Natural killer cell treated with Interleukin-12 subunit alpha and Interleukin-12 subunit beta and Interleukin-15 and Interleukin-18, amount 100 ng/mL, for 72 hours (primary cell): ENCODE measurements around the gene TBX5. TPM values are rescaled to one million over a fixed set of nuclear protein-coding genes. Genes with fewer than 3 reads are reported as not detected.

Source experiments
- ATAC-seq, 2 donors: fragments of 150-1000 bp; cut with Tn5 transposase in 1 of 2; sonication (Bioruptor Pico), chemical (Tn5 transposase) in 1 of 2; 2 replicates each; pipeline ENCODE4 v1.10.0; 2021
- DNase-seq: peaks from one replicate; pipeline ENCODE4 v3.0.0; 2022; ENCODE audit warnings: low spot score
- H3K27ac Mint-ChIP-seq, 2 donors: 1 replicate in 1 of 2; 2 replicates in 1 of 2; pipeline ENCODE4 v1.8.0; 2022; ENCODE audit warnings: mixed read lengths in 2 of 2, mild to moderate bottlenecking in 1 of 2, moderate library complexity in 1 of 2
- H3K27me3 Mint-ChIP-seq, 2 donors: 1 replicate in 1 of 2; 2 replicates in 1 of 2; pipeline ENCODE4 v1.8.0; 2022; ENCODE audit warnings: mixed read lengths in 2 of 2
- H3K36me3 Mint-ChIP-seq: one replicate; pipeline ENCODE4 v1.8.0; 2022; ENCODE audit warnings: mixed read lengths
- H3K4me1 Mint-ChIP-seq, 2 donors: 1 replicate in 1 of 2; 2 replicates in 1 of 2; pipeline ENCODE4 v1.8.0; 2022; ENCODE audit warnings: low read depth in 2 of 2, mixed read lengths in 2 of 2, mild to moderate bottlenecking in 1 of 2
- H3K4me3 Mint-ChIP-seq: one replicate; pipeline ENCODE4 v1.8.0; 2022; ENCODE audit warnings: mixed read lengths
- H3K9me3 Mint-ChIP-seq: 2 replicates; pipeline ENCODE4 v1.8.0; 2022; ENCODE audit warnings: mixed read lengths
- total RNA-seq, 2 donors: library from RNA; stranded (reverse); gene quantifications; one replicate each; pipeline ENCODE4 v1.2.3, GENCODE V29; 2022

The TBX5 gene
- total RNA-seq: not detected

GRCh38 chr12:114405519-114406271 lies at the start of gene TBX5:
TSS of gene TBX5 (minus strand) at chr12:114406144. CDS start at chr12:114403898, 2,246 bp downstream.
- Mint-ChIP-seq H3K27me3 (peaks cover 65 to 84% of the 10 kb centered on the region in 2 donors), H3K4me1 (peaks cover 0 to 3% of the 10 kb centered on the region in 2 donors), H3K36me3 (no peaks in the 10 kb centered on the region), H3K27ac (no peak within 1 kb of the TSS), H3K4me3 (no peak within 1 kb of the TSS), H3K9me3 (no peaks in the 10 kb centered on the region)
- no peak for DNase-seq
- ATAC-seq: no peak

GRCh38 chr12:114451657-114452056 lies 45.7 kb upstream of the TBX5 start:
- no peak overlapping the region for H3K27ac Mint-ChIP-seq
- H3K36me3 Mint-ChIP-seq: no peaks in the 10 kb centered on the region
- no peaks in the 10 kb centered on the region for H3K4me1 Mint-ChIP-seq
- DNase-seq: no peak
- H3K27me3 Mint-ChIP-seq: peaks cover 37 to 48% of the 10 kb centered on the region in 2 donors
- H3K4me3 Mint-ChIP-seq: no peak overlapping the region
- ATAC-seq: no peak
- H3K9me3 Mint-ChIP-seq: no peaks in the 10 kb centered on the region

DNA sequence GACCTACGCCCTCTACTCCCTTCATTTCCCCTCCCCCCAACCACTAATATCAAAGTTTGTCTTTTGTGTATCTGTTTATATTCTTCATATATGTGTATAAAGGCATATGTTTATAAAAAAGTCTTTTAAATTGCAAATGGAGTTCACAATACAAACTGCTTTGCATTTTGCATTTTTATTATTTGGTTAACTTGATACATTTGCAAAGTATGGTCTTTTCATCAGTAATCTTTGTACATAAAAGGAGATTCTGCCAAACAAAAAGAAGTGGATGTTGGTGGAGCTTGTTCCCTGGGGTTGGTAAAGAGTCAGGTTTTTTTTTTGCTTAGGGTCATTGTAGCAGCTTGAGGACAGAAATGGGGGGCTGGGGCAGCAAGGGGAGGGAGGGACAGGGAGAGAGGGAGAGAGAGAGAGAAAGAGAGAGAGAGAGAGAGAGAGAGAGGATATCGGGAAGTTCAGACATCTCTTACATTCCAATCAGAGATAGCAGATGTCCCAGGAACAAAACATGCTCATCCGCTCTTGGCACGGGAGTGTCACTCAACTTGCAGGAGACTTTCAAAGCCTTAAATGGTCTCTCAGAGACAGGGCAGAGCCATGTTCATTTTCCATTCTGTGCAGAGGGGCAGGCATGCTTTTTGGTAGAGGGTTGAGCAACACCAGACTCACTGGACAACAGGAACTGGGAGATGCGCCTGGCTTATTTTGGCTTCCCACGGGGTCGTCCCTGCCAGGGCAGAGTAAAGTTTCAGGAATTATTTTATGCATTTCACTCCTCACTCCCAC lies 44.8 kb upstream of the TBX5 start:
- H3K27me3 Mint-ChIP-seq: peaks cover 37 to 55% of the 10 kb centered on the region in 2 donors

DNA sequence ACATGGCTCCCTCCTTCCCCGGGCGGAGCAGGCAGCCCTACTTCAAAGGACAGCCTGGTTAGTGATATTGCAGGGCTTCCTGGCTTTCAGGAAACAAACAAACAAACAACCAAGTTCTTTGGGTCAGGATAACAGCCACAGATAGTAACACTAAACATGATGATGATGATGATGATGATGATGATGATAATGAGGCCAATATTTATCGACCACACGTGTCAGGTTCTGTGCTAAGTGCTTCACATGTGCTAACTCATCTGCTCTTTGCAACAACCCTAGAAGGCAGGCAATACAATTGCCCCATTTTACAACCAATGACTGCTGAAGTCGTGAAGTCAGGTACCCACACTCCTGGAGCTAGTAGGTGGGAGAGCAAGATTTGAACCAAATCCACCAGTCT lies 44.1 kb upstream of the TBX5 start:
- Mint-ChIP-seq H3K9me3 (no peaks in the 10 kb centered on the region), H3K4me1 (no peaks in the 10 kb centered on the region), H3K36me3 (no peaks in the 10 kb centered on the region), H3K27ac (no peak overlapping the region), H3K4me3 (no peak overlapping the region), H3K27me3 (peaks cover 37 to 57% of the 10 kb centered on the region in 2 donors)
- no peak for DNase-seq
- no peak for ATAC-seq

More for the DNA sequence above, 44.8 kb upstream of the TBX5 start:
- H3K36me3 Mint-ChIP-seq: no peaks in the 10 kb centered on the region
- no peaks in the 10 kb centered on the region for H3K9me3 Mint-ChIP-seq
- H3K4me3 Mint-ChIP-seq: no peak overlapping the region
- DNase-seq (no peak), ATAC-seq (no peak)
- no peak overlapping the region for H3K27ac Mint-ChIP-seq
- no peaks in the 10 kb centered on the region for H3K4me1 Mint-ChIP-seq

DNA sequence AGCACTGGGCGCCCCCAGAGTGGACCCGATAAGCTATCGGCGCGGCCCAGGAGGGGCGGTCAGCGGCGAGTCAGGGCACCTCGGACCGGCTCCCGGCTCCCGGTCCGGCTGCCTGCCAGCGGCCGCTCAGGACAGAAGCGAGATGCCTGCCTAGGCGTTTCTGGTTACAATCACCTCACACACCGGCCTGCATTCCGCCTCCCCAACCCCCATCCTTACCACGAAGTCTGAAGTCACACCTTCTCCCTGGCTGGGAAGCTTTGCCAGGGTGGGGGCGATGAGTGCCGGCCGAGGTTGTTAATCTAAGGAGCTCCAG lies 42.6 kb upstream of the TBX5 start:
- Mint-ChIP-seq H3K4me1 (no peaks in the 10 kb centered on the region), H3K27me3 (peaks cover 45 to 67% of the 10 kb centered on the region in 2 donors), H3K27ac (no peak overlapping the region), H3K9me3 (no peaks in the 10 kb centered on the region), H3K36me3 (no peaks in the 10 kb centered on the region), H3K4me3 (no peak overlapping the region)
- DNase-seq (no peak), ATAC-seq (no peak)

DNA sequence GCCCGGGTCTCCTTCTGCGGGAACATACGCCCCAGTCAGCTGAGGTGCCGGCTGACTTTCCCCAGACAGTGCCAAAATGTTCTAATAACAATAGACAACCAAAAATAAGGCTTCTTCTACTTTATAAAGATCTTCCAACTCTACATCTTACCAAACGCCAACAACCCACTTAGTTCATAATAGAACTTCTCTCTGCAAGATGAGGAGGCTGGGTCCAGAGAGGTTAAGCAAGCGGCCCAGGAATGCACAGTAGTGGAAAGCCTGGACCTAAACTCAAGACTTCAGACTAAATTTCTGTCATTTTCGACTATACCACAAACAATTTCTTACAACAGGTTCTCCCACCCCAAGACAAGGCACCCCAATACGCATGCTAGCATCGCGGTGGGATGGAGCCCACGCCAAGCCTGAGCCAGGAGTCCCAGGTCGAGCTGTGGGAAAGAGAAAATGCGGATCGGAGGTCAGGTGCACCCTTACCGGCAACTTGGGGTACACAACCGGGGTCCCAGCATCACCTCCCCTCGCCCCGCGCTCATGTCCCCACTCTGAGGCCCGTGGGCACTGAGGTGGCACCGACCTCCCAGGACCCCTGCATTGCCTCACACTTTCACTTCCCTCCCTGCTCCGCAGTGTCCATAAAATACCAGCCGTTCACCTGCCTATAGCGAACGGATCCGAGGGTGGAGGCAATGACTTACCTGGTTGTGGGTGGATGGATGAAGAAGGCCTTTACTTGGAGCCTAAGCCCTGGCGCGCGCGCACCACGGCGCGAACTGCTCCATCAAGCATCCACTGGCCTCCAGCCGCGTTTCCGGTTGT lies 42.1 kb upstream of the TBX5 start:
- H3K4me3 Mint-ChIP-seq: no peak overlapping the region
- DNase-seq: no peak
- no peak overlapping the region for H3K27ac Mint-ChIP-seq
- no peaks in the 10 kb centered on the region for H3K36me3 Mint-ChIP-seq
- peaks cover 50 to 72% of the 10 kb centered on the region in 2 donors for H3K27me3 Mint-ChIP-seq
- H3K4me1 Mint-ChIP-seq: no peaks in the 10 kb centered on the region
- no peak for ATAC-seq
- no peaks in the 10 kb centered on the region for H3K9me3 Mint-ChIP-seq

GRCh38 chr12:114447274-114447716 lies 41.4 kb upstream of the TBX5 start:
- H3K27me3 Mint-ChIP-seq: peaks cover 51 to 79% of the 10 kb centered on the region in 2 donors
- H3K27ac Mint-ChIP-seq: no peak overlapping the region
- H3K9me3 Mint-ChIP-seq: no peaks in the 10 kb centered on the region
- H3K36me3 Mint-ChIP-seq: no peaks in the 10 kb centered on the region
- DNase-seq: no peak
- H3K4me3 Mint-ChIP-seq: no peak overlapping the region
- H3K4me1 Mint-ChIP-seq: no peaks in the 10 kb centered on the region
- no peak for ATAC-seq

GRCh38 chr12:114445401-114446323 lies 39.7 kb upstream of the TBX5 start:
- Mint-ChIP-seq H3K9me3 (no peaks in the 10 kb centered on the region), H3K27me3 (peaks cover 47 to 78% of the 10 kb centered on the region in 2 donors), H3K4me3 (no peak overlapping the region), H3K4me1 (no peaks in the 10 kb centered on the region), H3K36me3 (no peaks in the 10 kb centered on the region), H3K27ac (no peak overlapping the region)
- no peak for DNase-seq
- no peak for ATAC-seq

GRCh38 chr12:114444422-114445279 lies 38.7 kb upstream of the TBX5 start:
- Mint-ChIP-seq H3K4me1 (no peaks in the 10 kb centered on the region), H3K4me3 (no peak overlapping the region), H3K27me3 (peaks cover 49 to 78% of the 10 kb centered on the region in 2 donors), H3K27ac (no peak overlapping the region), H3K9me3 (no peaks in the 10 kb centered on the region), H3K36me3 (no peaks in the 10 kb centered on the region)
- DNase-seq (no peak), ATAC-seq (no peak)

DNA sequence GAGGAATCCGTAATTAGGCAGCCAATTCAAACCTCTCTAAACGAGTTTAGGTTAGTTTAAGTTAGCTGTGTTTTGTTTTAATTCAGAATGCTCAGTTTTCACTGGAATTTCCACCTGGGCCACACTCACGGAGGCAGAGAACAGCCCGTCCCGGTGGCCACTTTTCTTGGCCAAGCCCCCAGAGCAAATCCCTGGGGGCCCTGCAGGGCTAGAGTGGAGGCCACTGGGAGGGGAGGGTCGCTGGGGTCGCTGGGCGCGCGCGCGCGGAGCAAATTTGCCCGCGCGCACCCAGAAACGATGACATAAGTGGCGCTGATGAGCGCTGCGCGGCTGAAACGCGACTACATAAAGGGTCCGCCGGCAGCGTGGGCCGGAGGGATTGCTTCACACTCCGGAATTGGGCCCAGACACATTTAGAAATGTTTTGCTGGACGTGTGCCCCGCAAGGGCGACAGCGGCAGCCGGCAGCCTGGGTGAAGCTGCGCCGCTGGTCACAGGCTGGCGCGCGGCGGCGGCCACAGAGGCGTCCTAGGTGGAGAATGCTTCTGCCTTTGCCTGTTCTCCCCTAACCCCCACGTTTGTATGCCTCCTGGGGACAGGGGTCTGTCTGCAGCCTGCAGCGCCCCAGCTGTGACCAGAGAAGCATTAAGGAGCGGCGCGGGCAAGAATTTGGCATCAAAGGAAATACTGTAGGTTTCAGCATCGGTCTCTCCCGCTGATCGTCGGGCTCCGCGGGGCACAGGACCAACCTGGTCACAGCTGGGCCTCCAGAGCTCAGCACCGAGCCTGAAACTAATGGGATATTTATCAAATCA lies 37.9 kb upstream of the TBX5 start:
- ATAC-seq: no peak
- Mint-ChIP-seq H3K36me3 (no peaks in the 10 kb centered on the region), H3K4me1 (no peaks in the 10 kb centered on the region), H3K27me3 (peaks cover 47 to 73% of the 10 kb centered on the region in 2 donors), H3K9me3 (no peaks in the 10 kb centered on the region), H3K27ac (no peak overlapping the region), H3K4me3 (no peak overlapping the region)
- no peak for DNase-seq

GRCh38 chr12:114442578-114442977 lies 36.6 kb upstream of the TBX5 start:
- no peak overlapping the region for H3K4me3 Mint-ChIP-seq
- ATAC-seq (no peak), DNase-seq (no peak)
- H3K9me3 Mint-ChIP-seq: no peaks in the 10 kb centered on the region
- no peaks in the 10 kb centered on the region for H3K36me3 Mint-ChIP-seq
- H3K4me1 Mint-ChIP-seq: no peaks in the 10 kb centered on the region
- H3K27me3 Mint-ChIP-seq: peaks cover 50 to 76% of the 10 kb centered on the region in 2 donors
- no peak overlapping the region for H3K27ac Mint-ChIP-seq

DNA sequence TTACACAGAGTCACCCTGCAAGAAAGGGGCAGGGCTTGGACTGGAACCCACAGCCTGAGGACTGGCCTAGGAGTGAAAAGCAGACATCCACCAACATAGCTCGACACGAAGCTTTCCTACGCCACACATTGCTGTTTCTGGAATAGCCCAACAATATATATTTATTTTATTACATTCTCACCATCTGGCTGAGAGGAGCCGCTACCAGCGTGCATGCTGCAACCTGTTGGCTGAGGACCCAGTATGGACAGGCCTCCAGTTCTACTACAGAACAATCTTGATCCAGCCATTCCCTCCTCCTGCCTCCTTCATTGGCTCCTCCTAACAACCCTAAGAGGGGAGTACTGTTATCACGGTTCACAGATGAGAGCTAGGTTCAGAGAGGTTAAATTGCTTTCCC lies 35.6 kb upstream of the TBX5 start:
- Mint-ChIP-seq H3K4me3 (no peak overlapping the region), H3K27ac (no peak overlapping the region), H3K27me3 (peaks cover 48 to 76% of the 10 kb centered on the region in 2 donors), H3K36me3 (no peaks in the 10 kb centered on the region), H3K9me3 (peaks cover 2% of the 10 kb centered on the region), H3K4me1 (no peaks in the 10 kb centered on the region)
- no peak for DNase-seq
- ATAC-seq: no peak
